T-cell (primary cell): ENCODE measurements around the gene USE1. TPM values are rescaled to one million over a fixed set of nuclear protein-coding genes. Genes with fewer than 3 reads are reported as not detected.

Experiments
- ATAC-seq, 4 experiments: fragments of 200-7000 bp in 3 of 4; fragments of 150-1000 bp in 1 of 4; cut with Tn5 transposase; replicated peaks in 1 of 4; 1 replicate in 3 of 4; 2 replicates in 1 of 4; pipeline ENCODE4 v1.10.0; 2021; ENCODE audit warnings: moderate library complexity in 3 of 4, mild to moderate bottlenecking in 2 of 4, moderate number of reproducible peaks in 1 of 4
- CTCF ChIA-PET, 2 donors: fragments of 300-600 bp; sonication (Branson Sonifier 250); formaldehyde crosslinking; loops; one replicate each; lab custom pipeline; 2022; ENCODE audit warnings: antibody characterized with exemption in 2 of 2; lab: Charles Lee
- POLR2A ChIA-PET, 2 donors: fragments of 300-600 bp; sonication (Branson Sonifier 250); formaldehyde crosslinking; loops; one replicate each; lab custom pipeline; 2022; ENCODE audit warnings: antibody characterized with exemption in 2 of 2; lab: Charles Lee
- DNase-seq, 35 experiments: peaks; one replicate each; pipeline versions ENCODE4 v3.0.0 to v3.0.0-alpha.2; 2013 to 2023
- H3K27ac ChIP-seq: one replicate; pipeline ENCODE4 v1.5.1; 2013; ENCODE audit warnings: low read length
- H3K27me3 ChIP-seq, 2 experiments: replicated peaks in 1 of 2; 1 replicate in 1 of 2; 2 replicates in 1 of 2; pipeline versions ENCODE4 v1.6.1 to v1.7.0; 2013; ENCODE audit warnings: low read length in 1 of 2, mixed read lengths in 1 of 2; ENCODE audit not compliant: control insufficient read depth in 2 of 2, insufficient read depth in 2 of 2; ENCODE audit errors: extremely low read depth in 1 of 2
- H3K36me3 ChIP-seq, 2 donors: 1 replicate in 1 of 2; 2 replicates in 1 of 2; pipeline versions ENCODE4 v1.6.1 to v1.7.0; 2013; ENCODE audit warnings: low read length in 1 of 2; ENCODE audit not compliant: control insufficient read depth in 2 of 2, insufficient read depth in 1 of 2; ENCODE audit errors: extremely low read depth in 1 of 2
- H3K4me1 ChIP-seq, 2 experiments: 1 replicate in 1 of 2; 2 replicates in 1 of 2; pipeline versions ENCODE4 v1.6.1 to v1.7.0; 2013; ENCODE audit warnings: low read length in 2 of 2, mixed read lengths in 1 of 2; ENCODE audit not compliant: insufficient read depth in 2 of 2, control insufficient read depth in 1 of 2; ENCODE audit errors: extremely low read depth in 1 of 2
- H3K4me3 ChIP-seq, 2 donors: 1 replicate in 1 of 2; 2 replicates in 1 of 2; pipeline versions ENCODE4 v1.5.1 to v1.7.0; 2013; ENCODE audit warnings: mild to moderate bottlenecking in 2 of 2, low read length in 1 of 2, moderate library complexity in 1 of 2; ENCODE audit not compliant: control insufficient read depth in 1 of 2; ENCODE audit errors: extremely low read depth in 1 of 2
- H3K9me3 ChIP-seq: 2 replicates; pipeline ENCODE4 v1.7.0; 2013
- H3K27ac Mint-ChIP-seq, 2 donors: one replicate each; pipeline ENCODE4 v1.8.0; 2020 to 2021; ENCODE audit warnings: mild to moderate bottlenecking in 2 of 2, mixed read lengths in 2 of 2
- H3K27me3 Mint-ChIP-seq, 2 donors: one replicate each; pipeline ENCODE4 v1.8.0; 2021 to 2022; ENCODE audit warnings: mixed read lengths in 2 of 2
- H3K36me3 Mint-ChIP-seq: one replicate; pipeline ENCODE4 v1.8.0; 2021; ENCODE audit warnings: mixed read lengths
- H3K4me1 Mint-ChIP-seq, 3 donors: one replicate each; pipeline ENCODE4 v1.8.0; 2020 to 2022; ENCODE audit warnings: mixed read lengths in 3 of 3, mild to moderate bottlenecking in 1 of 3
- H3K4me3 Mint-ChIP-seq, 3 donors: one replicate each; pipeline ENCODE4 v1.8.0; 2020 to 2022; ENCODE audit warnings: mild to moderate bottlenecking in 3 of 3, mixed read lengths in 3 of 3, moderate library complexity in 3 of 3
- H3K9me3 Mint-ChIP-seq, 3 donors: one replicate each; pipeline ENCODE4 v1.8.0; 2020 to 2022; ENCODE audit warnings: mixed read lengths in 3 of 3
- WGBS: methylation state at CpG from one replicate; pipeline ENCODE4 v1.1.5; 2013; ENCODE audit warnings: missing lambda C conversion rate; ENCODE audit not compliant: insufficient coverage; 5-methylcytosine and 5-hydroxymethylcytosine counted together
- total RNA-seq, 35 experiments: library from RNA in 6 of 35; stranded (reverse) in 6 of 35; fragments of 120-200 nt in 1 of 35; gene quantifications; one replicate each; pipeline versions ENCODE4 v1.2.1 to v1.2.4 and lab custom pipeline; 2013 to 2026

USE1 gene
- total RNA-seq, 5 donors from 2014 or later (not counting 1 experiment from before 2014, with no cell fraction given) = 23.8 to 45.2 (median 38.6) TPM

DNA sequence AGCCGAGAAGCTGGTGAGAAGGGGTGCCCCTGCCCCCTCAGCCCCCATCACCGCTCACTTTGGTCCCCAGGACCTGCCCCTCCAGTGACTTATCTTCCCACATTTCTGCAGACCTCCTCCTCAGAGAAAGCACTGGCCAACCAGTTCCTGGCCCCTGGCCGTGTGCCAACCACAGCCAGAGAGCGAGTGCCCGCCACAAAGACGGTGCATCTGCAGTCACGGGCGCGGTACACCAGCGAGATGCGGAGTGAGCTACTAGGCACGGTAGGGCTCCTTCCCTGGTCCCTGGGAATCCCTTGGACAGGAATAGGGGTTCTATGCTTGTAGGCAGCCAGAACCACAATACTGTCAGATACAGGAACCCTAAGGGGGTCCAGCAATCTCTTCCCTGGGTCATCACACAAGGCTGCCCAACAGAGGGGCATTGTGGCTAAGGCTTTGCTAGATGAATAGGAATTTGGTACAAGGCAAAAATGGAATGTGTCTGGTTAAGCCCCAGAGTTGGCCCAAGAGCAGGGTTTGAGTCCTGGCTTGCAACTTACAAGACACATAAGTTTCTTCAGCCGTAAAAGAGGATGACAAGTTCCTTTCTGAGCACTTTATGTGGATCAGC is 1.0 kb downstream of the USE1 start:
- DNase-seq (no peak), ATAC-seq (no peak)
- peaks cover 11 to 21% (median 19%) of the 10 kb centered on the region in 3 donors for H3K4me1 Mint-ChIP-seq
- 98% methylated on average over 6 of the region's 13 CpGs for WGBS
- peaks cover 31% of the 10 kb centered on the region for H3K36me3 Mint-ChIP-seq
- Histone ChIP-seq H3K4me1 (peaks cover 0 to 19% of the 10 kb centered on the region in 2 experiments), H3K27ac (peak overlapping the region; percentile 92), H3K36me3 (peaks cover 20 to 30% of the 10 kb centered on the region in 2 donors), H3K4me3 (no peak overlapping the region), H3K9me3 (no peaks in the 10 kb centered on the region), H3K27me3 (no peaks in the 10 kb centered on the region)
- peak overlapping the region; percentile 99 to 100 for H3K27ac Mint-ChIP-seq
- peak overlapping the region; percentile 83 to 91 (median 84) for H3K4me3 Mint-ChIP-seq
- H3K27me3 Mint-ChIP-seq = no peaks in the 10 kb centered on the region
- POLR2A ChIA-PET = interaction anchor here in 1 of 2 donors (0.7 kb wide), 1 partner anchor 112 kb away, joined by 3 read pairs; no protein-coding TSS in a partner anchor
- H3K9me3 Mint-ChIP-seq = no peaks in the 10 kb centered on the region
- CTCF ChIA-PET = no interaction called here

DNA sequence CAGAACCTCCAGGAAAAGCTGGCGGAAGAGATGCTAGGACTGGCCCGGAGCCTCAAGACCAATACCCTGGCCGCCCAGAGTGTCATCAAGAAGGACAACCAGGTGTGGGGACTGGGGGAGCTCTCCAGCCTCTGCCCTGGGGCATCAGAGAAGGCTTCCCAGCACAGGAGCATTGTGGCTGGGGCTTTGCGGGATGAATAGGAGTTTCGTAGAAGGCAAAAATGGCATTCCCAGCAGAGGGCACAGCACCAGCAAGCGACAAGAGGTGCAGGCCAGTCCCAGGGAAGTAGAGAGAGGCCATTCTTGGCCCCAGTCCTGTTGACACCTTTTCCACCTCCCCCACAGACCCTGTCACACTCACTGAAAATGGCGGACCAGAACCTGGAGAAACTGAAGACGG is 4.1 kb downstream of the USE1 start:
- Histone ChIP-seq H3K27ac (no peak overlapping the region), H3K36me3 (peaks cover 13 to 19% of the 10 kb centered on the region in 2 donors), H3K4me1 (peaks cover 0 to 19% of the 10 kb centered on the region in 2 experiments), H3K9me3 (no peaks in the 10 kb centered on the region), H3K4me3 (no peak overlapping the region), H3K27me3 (no peaks in the 10 kb centered on the region)
- Mint-ChIP-seq H3K9me3 (no peaks in the 10 kb centered on the region), H3K4me3 (no peak overlapping the region), H3K36me3 (peaks cover 25% of the 10 kb centered on the region), H3K27me3 (no peaks in the 10 kb centered on the region), H3K4me1 (peaks cover 11 to 21% (median 19%) of the 10 kb centered on the region in 3 donors), H3K27ac (no peak overlapping the region)
- ChIA-PET POLR2A (no interaction called here), CTCF (interaction anchor here in 1 of 2 donors (0.5 kb wide), 1 partner anchor 213 kb away, joined by 3 read pairs; no protein-coding TSS in a partner anchor)
- ATAC-seq (no peak), DNase-seq (no peak)
- 99% methylated on average over 8 of the region's 8 CpGs for WGBS

DNA sequence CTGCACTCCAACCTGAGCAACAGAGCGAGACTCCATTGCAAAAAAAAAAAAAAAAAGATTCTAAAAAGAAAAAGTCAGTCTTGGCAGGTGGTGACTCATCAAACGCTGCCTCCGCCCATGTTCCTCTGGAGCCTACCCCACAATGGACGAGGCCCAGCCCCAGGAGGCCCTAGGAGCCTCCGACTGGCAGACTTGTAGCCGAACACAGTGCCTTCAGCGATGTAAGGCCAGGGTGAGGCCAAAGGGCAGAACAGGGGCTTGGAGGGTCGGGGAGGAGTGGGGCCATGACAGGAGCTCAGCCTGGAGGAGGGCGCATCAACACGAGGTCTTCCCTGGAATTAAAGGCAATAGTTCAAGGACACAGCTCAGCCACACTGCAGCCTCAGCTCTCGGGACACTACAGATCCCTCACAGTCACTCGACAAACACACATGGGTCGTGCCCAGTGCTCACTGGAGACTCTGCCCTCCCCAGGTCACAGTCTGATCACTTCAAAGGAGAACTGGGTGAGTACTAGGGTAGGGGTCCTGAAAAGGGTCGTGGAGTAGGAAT is 5.1 kb downstream of the USE1 start:
- H3K36me3 Mint-ChIP-seq = peaks cover 25% of the 10 kb centered on the region

GRCh38 chr19:17225053-17225452 is 9.9 kb downstream of the USE1 start:
- ChIA-PET POLR2A (no interaction called here), CTCF (no interaction called here)
- Mint-ChIP-seq H3K4me1 (peaks cover 7 to 19% (median 12%) of the 10 kb centered on the region in 3 donors), H3K27ac (no peak overlapping the region), H3K27me3 (no peaks in the 10 kb centered on the region), H3K9me3 (no peaks in the 10 kb centered on the region), H3K36me3 (no peaks in the 10 kb centered on the region), H3K4me3 (peak overlapping the region; percentile 55 to 85 (median 61))
- DNase-seq = no peak
- Histone ChIP-seq H3K4me1 (peaks cover 0 to 23% of the 10 kb centered on the region in 2 experiments), H3K27ac (no peak overlapping the region), H3K9me3 (no peaks in the 10 kb centered on the region), H3K4me3 (peak overlapping the region in 1 of 2 donors; percentile 73), H3K27me3 (no peaks in the 10 kb centered on the region), H3K36me3 (peaks cover 0 to 6% of the 10 kb centered on the region in 2 donors)
- no peak for ATAC-seq
- no CpG with 5 or more reads among the region's 10 CpGs for WGBS

More for the DNA sequence above, 5.1 kb downstream of the USE1 start:
- ChIA-PET CTCF (interaction anchor here (0.7 kb wide), 2 partner anchors 11 to 40 kb away, joined by 3 read pairs; no protein-coding TSS in a partner anchor), POLR2A (interaction anchor here in 1 of 2 donors (0.5 kb wide), 1 partner anchor 872 kb away, joined by 4 read pairs; no protein-coding TSS in a partner anchor)
- Mint-ChIP-seq H3K9me3 (no peaks in the 10 kb centered on the region), H3K4me1 (peaks cover under 1 to 12% (median 11%) of the 10 kb centered on the region in 3 donors), H3K27me3 (no peaks in the 10 kb centered on the region), H3K27ac (no peak overlapping the region), H3K4me3 (no peak overlapping the region)
- DNase-seq (peak in 2 of 35 experiments; percentile 12 to 30), ATAC-seq (no peak)
- Histone ChIP-seq H3K4me1 (peaks cover 0 to 12% of the 10 kb centered on the region in 2 experiments), H3K27ac (no peak overlapping the region), H3K9me3 (no peaks in the 10 kb centered on the region), H3K4me3 (no peak overlapping the region), H3K36me3 (peaks cover 13 to 19% of the 10 kb centered on the region in 2 donors), H3K27me3 (no peaks in the 10 kb centered on the region)
- 77% methylated on average over 5 of the region's 14 CpGs for WGBS

DNA sequence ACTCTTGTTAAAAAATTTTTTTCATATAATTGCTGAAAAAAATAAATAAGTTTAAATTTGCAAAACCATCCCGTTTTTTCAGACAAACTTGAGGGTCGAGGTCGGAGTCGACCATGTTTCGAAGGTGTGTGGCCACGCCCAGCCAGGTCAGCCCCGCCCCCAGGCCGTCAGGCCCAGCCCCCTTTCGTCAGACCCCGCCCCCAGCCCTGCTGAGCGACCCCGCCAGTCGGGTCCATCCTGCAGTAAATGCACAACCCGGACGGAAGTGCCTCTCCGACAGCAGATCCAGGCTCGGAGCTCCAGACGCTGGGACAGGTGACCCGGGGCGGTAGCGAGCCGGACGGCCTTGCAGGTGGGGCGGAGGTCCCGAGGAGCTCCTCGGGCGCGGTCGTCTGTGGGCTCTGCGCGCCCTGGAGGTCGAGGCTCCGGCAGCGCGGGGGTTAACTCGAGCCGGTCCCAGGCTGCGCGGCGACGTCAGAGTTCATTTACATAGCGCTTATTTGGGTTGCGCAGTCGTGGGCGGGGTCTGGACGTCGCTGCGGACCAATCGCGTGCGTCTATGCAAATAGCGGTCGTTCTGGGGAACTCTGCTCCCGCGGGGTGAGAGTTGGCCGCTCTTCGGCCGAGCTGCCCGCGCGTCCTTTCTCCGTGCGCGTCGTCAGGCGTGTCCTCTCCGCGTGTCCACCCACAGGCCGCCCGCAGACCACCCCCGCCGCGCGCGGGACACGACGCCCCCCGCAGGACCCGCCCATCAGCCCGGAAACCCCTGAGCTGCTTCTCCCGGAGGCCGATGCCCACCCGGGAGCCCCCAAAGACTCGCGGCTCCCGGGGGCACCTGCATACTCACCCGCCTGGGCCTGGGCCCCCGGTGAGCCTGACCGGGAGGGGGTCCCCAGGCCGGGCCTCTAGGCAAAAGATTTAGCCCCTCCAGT is 11.1 kb downstream of the USE1 start, which contains the start of gene OCEL1:
Gene OCEL1, plus strand, starts transcription at position 225 of the 932 bp plus-strand sequence. Its CDS starts 22 bp downstream, at position 247.
- Histone ChIP-seq H3K36me3 (peaks cover 4 to 6% of the 10 kb centered on the region in 2 donors), H3K4me3 (peak within 1 kb of the TSS; percentile 60 to 73), H3K27ac (peak within 1 kb of the TSS; percentile 79), H3K9me3 (no peaks in the 10 kb centered on the region), H3K27me3 (no peaks in the 10 kb centered on the region), H3K4me1 (peaks cover 0 to 23% of the 10 kb centered on the region in 2 experiments)
- Mint-ChIP-seq H3K27ac (peak within 1 kb of the TSS; percentile 97 to 99), H3K27me3 (no peaks in the 10 kb centered on the region), H3K4me1 (peaks cover 7 to 15% (median 9%) of the 10 kb centered on the region in 3 donors), H3K4me3 (peak within 1 kb of the TSS; percentile 85 to 95 (median 91)), H3K9me3 (no peaks in the 10 kb centered on the region), H3K36me3 (no peaks in the 10 kb centered on the region)
- DNase-seq (peak; percentile 90 to 99 (median 95)), ATAC-seq (peak; percentile 90 to 93 (median 92))
- under 1% methylated on average over 90 of the region's 90 CpGs for WGBS
- ChIA-PET CTCF (interaction anchor here (0.7 to 2.3 kb wide), 4 partner anchors 11 to 710 kb away, joined by 3 to 6 read pairs (median 4); partner anchors contain the start of genes BABAM1 (in 1 of the 2) and USE1 (in 1 of the 2)), POLR2A (interaction anchor here in 1 of 2 donors (0.6 to 0.7 kb wide), 2 partner anchors 17 to 843 kb away, joined by 4 to 12 read pairs; no protein-coding TSS in a partner anchor)
